Aorta (tissue), 5 donors: ENCODE measurements around the gene ARHGEF40. TPM values are rescaled to one million over a fixed set of nuclear protein-coding genes. Genes with fewer than 3 reads are reported as not detected.
A peak's percentile ranks its signal among the peaks of the same experiment; 100 is the strongest.

Source experiments
- ATAC-seq: fragments of 200-7000 bp; cut with Tn5 transposase; one replicate; pipeline ENCODE4 v1.9.1; 2022; ENCODE audit warnings: moderate library complexity; ENCODE audit not compliant: low FRiP score
- DNase-seq, 2 donors: peaks; one replicate each; pipeline ENCODE4 v3.0.0-alpha.2; 2020
- H3K27ac ChIP-seq, 2 donors: one replicate each; pipeline ENCODE4 v1.5.1; 2013; ENCODE audit warnings: low read length in 2 of 2, mild to moderate bottlenecking in 2 of 2, moderate library complexity in 2 of 2, control low read depth in 1 of 2, inconsistent platforms in 1 of 2, low read depth in 1 of 2
- H3K27me3 ChIP-seq, 2 donors: one replicate each; pipeline ENCODE4 v1.6.1; 2013; ENCODE audit warnings: control low read depth in 1 of 2, low read length in 1 of 2, mild to moderate bottlenecking in 1 of 2, moderate library complexity in 1 of 2; ENCODE audit not compliant: insufficient read depth in 2 of 2, control insufficient read depth in 1 of 2
- H3K36me3 ChIP-seq, 2 donors: one replicate each; pipeline ENCODE4 v1.6.1; 2013; ENCODE audit warnings: control low read depth in 1 of 2, low read length in 1 of 2, mild to moderate bottlenecking in 1 of 2; ENCODE audit not compliant: insufficient read depth in 2 of 2, control insufficient read depth in 1 of 2
- H3K4me1 ChIP-seq, 2 donors: one replicate each; pipeline ENCODE4 v1.6.1; 2013; ENCODE audit warnings: low read length in 2 of 2, control low read depth in 1 of 2, mild to moderate bottlenecking in 1 of 2, moderate library complexity in 1 of 2; ENCODE audit not compliant: insufficient read depth in 2 of 2, control insufficient read depth in 1 of 2
- H3K4me3 ChIP-seq, 2 donors: one replicate each; pipeline ENCODE4 v1.5.1; 2013; ENCODE audit warnings: low read length in 2 of 2, control low read depth in 1 of 2, mild to moderate bottlenecking in 1 of 2
- H3K9me3 ChIP-seq: one replicate; pipeline ENCODE4 v1.6.1; 2013; ENCODE audit warnings: mild to moderate bottlenecking, low read length; ENCODE audit not compliant: control insufficient read depth
- WGBS, 2 donors: extraction: QIAGEN DNeasy Blood & Tissue Kit; methylation state at CpG; one replicate each; pipeline ENCODE4 v1.1.7; 2013; 5-methylcytosine and 5-hydroxymethylcytosine counted together
- intact Hi-C, 2 donors: fragments of 100-400 bp; cut with DNase I; formaldehyde crosslinking; loops; one replicate each; pipeline versions ENCODE4 v1.14.2 to v1.15.0; 2022
- polyA plus RNA-seq, 2 donors: library from polyadenylated mRNA; stranded (reverse); fragments of 200-250 nt; gene quantifications; one replicate each; pipeline ENCODE4 v1.2.3, GENCODE V29; 2013
- total RNA-seq, 2 donors: library from RNA; stranded (reverse); fragmentation: NEBNext Ultra II Directional; extraction: Animal tissue kit (Norgen Biotek cat#: 25700); gene quantifications; one replicate each; pipeline ENCODE4 v1.2.1, GENCODE V29; 2021
- donor health status: healthy with polysubstance abuse.
- donor health status: Bipolar disorder and iron deficiency.
- donor health status: DM: no; HTN: no; CAD: no.
- donor health status: DM: no; HTN: no; CAD: no.
- donor health status: DM: yes; HTN: yes; CAD: no.

Gene ARHGEF40
- total and polyA plus RNA-seq, 4 donors, result 5.4 to 68.3 (median 32.4) TPM

DNA sequence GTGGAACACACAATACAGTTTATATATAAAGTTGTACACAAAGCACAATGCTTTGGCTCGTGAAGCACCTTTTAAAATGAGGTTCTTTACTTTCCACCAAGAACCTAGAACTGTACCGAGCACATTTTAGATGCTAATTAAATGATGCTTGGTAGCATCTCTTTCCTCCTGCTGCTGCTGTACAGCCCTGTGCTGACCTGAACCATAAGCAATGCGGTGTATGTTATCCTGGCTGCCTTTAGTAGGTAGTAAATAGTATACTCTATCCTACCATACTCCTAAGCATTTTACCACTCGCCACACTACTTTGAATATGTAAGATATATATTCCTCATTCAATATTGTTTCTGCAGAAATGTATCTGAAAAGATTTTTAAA, 15.3 kb upstream of the ARHGEF40 start:
- 74 to 78% methylated on average over 4 of the region's 4 CpGs for WGBS, 2 donors
- H3K27ac ChIP-seq, result no peak overlapping the region
- H3K27me3 ChIP-seq, result no peaks in the 10 kb centered on the region
- no peaks in the 10 kb centered on the region for H3K36me3 ChIP-seq
- no peak overlapping the region for H3K4me3 ChIP-seq
- no peaks in the 10 kb centered on the region for H3K9me3 ChIP-seq
- intact Hi-C loops, result no loop called here
- H3K4me1 ChIP-seq, result no peaks in the 10 kb centered on the region
- no peak for ATAC-seq
- DNase-seq, result no peak

DNA sequence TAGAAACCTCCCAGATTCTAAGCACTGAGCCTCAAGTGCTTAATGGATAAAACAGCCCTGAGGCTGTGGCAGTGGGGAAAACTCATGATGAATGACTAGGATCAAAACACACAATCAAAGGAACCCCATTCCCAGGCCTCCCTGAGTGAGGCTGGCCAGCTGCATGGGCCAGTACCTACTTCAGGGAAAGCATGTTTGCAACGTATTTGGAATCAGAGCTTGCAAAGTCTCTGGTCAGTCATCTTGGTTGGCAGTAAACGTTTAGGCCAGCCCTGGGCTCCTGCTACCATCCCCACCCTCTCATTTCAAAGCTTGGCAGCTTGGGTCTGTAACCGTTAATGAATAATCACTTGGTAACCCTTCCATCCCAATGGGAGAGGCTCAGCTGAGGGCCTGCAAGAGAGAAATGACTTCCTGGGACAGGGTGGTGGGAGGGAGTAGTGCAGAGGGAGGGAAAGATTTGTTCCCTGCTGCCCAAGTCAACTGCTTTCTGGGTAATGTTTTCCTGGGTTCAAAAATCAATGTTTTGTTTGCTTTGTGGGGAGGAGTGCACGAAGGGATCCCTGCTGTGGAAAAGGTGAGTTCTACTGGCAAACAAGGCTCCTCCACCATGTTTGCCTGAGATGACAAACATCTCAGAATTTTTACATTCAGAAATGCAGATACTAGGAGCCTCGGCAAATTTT, 14.5 kb upstream of the ARHGEF40 start:
- no peaks in the 10 kb centered on the region for H3K36me3 ChIP-seq
- 53 to 57% methylated on average over 5 of the region's 5 CpGs for WGBS, 2 donors
- DNase-seq, result no peak
- H3K27ac ChIP-seq, result no peak overlapping the region
- no peak overlapping the region for H3K4me3 ChIP-seq
- intact Hi-C loops, result no loop called here
- no peak for ATAC-seq
- H3K4me1 ChIP-seq, result no peaks in the 10 kb centered on the region
- no peaks in the 10 kb centered on the region for H3K27me3 ChIP-seq
- H3K9me3 ChIP-seq, result no peaks in the 10 kb centered on the region

DNA sequence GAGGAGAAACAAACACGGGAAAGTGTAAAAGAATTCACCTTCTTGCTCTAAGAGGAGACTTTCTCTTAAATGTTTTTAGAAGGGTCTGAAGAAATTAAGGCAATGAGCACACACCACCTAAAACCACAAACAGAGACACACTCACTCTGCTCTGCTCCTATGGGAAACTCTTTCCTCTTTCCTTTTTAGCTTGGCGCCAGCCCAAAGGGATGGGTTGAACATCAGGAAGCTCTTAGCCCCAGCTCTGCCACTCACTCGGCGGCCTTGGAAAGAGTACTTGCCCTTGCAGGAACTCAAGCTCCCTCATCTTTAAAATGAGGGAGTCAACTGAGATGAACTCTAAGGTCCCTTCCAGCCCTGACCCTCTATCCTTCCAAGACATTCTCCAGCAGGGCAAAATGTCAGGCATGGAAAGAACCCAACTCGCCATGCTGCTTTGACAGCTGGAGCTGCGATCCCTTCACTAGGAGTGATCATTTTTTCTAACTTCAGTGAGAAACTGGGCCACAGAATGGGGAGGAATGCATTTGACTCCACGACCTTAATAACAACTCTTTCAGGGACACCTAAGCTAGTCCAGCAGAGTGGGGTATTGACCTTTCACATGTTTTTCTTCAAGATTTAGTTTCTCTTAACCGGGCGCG, 13.5 kb upstream of the ARHGEF40 start:
- intact Hi-C loops, result no loop called here
- Histone ChIP-seq H3K4me1 (no peaks in the 10 kb centered on the region), H3K4me3 (no peak overlapping the region), H3K27ac (no peak overlapping the region), H3K27me3 (no peaks in the 10 kb centered on the region), H3K36me3 (no peaks in the 10 kb centered on the region), H3K9me3 (no peaks in the 10 kb centered on the region)
- DNase-seq (no peak), ATAC-seq (no peak)
- 85 to 87% methylated on average over 10 of the region's 10 CpGs for WGBS, 2 donors

DNA sequence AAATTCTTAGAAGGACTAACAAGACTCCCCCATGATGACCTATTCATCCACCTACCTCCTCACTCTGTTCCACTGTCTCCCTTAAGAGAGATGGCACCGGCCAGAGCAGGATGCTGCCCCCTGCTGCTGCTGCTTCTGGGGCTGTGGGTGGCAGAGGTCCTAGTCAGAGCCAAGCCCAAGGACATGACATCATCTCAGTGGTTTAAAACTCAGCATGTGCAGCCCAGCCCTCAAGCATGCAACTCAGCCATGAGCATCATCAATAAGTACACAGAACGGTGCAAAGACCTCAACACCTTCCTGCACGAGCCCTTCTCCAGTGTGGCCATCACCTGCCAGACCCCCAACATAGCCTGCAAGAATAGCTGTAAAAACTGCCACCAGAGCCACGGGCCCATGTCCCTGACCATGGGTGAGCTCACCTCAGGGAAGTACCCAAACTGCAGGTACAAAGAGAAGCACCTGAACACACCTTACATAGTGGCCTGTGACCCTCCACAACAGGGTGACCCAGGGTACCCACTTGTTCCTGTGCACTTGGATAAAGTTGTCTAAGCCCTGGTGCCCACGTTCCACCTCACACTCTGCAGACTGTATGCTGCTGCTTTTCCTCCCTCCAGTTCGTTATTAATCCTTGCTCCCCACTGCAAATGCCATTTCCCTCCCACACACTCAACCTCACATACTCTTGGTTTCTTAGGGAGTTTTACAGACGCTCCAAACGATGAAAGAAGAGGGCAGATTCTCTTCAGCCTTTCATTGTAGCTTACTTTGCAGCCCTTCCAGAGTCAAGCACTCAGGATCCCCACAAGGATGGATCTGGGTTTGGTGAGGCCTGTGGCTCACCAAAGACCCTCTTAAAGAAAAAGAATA, 12.1 kb upstream of the ARHGEF40 start, which contains the start of gene RNASE8:
TSS of gene RNASE8 (plus strand) at position 20 of the 873 bp plus-strand sequence. CDS start at position 91, 71 bp downstream.
- no peaks in the 10 kb centered on the region for H3K36me3 ChIP-seq
- H3K27me3 ChIP-seq, result no peaks in the 10 kb centered on the region
- ATAC-seq, result peak; percentile 40
- H3K4me3 ChIP-seq, result no peak within 1 kb of the TSS
- H3K9me3 ChIP-seq, result no peaks in the 10 kb centered on the region
- H3K4me1 ChIP-seq, result no peaks in the 10 kb centered on the region
- DNase-seq, result no peak
- WGBS, 2 donors, result 64 to 74% methylated on average over 8 of the region's 8 CpGs
- H3K27ac ChIP-seq, result no peak within 1 kb of the TSS
- intact Hi-C loops, result no loop called here

DNA sequence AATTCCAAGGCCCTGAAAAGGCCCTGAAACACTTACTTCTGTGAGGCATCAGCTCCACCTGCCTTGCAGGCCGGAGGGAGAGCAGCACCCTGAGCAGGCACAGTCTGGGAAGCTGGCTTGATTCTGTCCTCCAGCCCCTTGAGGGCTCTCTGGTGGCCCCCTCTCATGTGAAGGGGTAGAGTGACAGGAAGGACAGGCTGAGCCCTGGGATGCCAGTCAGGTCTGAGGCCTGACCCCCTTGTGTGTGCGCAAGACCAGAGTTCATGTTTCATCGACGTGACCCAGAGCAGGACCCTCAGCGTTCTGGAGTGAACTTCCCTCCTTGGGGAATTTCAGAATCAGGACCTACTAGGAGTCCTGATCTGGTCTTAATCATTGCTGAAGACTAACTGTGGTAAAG, 11.2 kb upstream of the ARHGEF40 start:
- intact Hi-C loops, result no loop called here
- no peak overlapping the region for H3K27ac ChIP-seq
- 82% methylated on average over 5 of the region's 5 CpGs for WGBS, 2 donors

DNA sequence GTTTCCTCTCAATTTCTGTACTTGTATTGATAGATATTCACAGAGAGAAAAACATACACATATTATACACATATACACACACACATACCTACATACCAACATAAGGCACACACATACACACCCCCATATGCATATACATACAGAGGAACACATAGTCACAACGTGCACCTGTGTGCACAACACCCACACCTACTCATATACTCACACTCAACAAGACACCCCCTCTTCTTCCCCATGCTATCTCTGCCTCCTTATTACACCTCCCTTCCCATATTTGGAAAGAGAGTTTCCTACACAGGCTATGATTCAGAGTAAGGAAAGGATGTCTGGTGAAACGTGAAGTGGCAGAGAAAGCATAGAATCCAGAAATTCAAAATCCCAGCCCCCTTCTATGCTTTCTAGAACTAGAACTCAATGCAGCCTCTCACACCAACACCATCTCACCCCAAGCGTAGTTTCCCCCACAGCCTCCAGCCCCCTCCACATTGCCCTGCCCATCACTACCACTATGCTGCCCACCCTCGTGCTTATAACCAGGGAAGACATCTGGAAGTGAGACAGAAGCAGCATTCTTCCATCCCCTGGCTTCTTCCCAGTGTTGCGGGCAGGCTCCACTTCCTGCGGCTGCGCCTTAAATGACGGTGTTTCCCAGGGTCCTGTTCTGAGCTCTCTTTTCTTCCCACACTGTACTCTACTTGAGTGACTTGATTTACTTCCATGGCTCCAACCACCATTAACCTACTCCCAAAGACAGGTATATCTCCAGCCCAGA, 10.1 kb upstream of the ARHGEF40 start:
- no peak for DNase-seq
- H3K27me3 ChIP-seq, result no peaks in the 10 kb centered on the region
- H3K4me1 ChIP-seq, result no peaks in the 10 kb centered on the region
- no peaks in the 10 kb centered on the region for H3K9me3 ChIP-seq
- no peak overlapping the region for H3K27ac ChIP-seq
- 56 to 69% methylated on average over 8 of the region's 8 CpGs for WGBS, 2 donors
- intact Hi-C loops, result no loop called here
- no peak overlapping the region for H3K4me3 ChIP-seq
- no peaks in the 10 kb centered on the region for H3K36me3 ChIP-seq
- no peak for ATAC-seq

More for the DNA sequence above, 11.2 kb upstream of the ARHGEF40 start:
- no peak for DNase-seq
- no peaks in the 10 kb centered on the region for H3K4me1 ChIP-seq
- no peak for ATAC-seq
- H3K9me3 ChIP-seq, result no peaks in the 10 kb centered on the region
- H3K4me3 ChIP-seq, result no peak overlapping the region
- no peaks in the 10 kb centered on the region for H3K27me3 ChIP-seq
- H3K36me3 ChIP-seq, result no peaks in the 10 kb centered on the region

DNA sequence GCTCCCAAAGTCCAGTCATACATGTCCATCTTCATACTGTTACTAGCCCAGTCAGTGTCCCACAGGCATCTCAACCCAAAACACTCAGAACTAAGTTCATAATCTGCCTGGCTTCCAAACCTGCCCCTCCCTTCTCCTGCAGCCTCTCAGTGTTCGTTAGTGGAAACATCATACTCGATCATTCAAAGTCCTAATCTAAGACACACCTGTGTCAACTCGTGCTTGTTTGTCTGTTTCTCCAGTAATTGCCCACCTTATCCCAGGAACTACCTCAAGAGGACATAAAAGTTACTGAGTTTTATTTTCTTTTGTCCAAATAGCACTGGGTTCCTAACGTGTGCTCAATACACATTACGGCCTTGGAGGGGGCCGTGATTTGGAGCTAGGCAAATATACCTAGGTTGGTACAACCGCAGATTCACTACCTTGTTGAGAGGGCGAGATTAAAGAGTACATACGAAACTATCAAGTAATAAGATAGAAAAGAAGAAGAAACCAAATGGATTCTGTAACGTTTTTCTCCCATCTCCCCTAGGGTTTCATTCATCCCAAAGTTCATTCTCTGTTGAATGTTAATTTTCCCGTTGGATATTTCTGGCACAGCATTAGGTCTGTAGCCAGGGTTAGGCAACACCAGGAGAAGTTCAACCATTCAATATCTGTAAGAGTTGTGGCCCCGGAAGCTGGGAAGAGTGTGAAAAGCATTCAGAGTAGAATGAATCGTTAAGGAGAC, 9.3 kb upstream of the ARHGEF40 start:
- DNase-seq (no peak), ATAC-seq (no peak)
- Histone ChIP-seq H3K27ac (no peak overlapping the region), H3K9me3 (no peaks in the 10 kb centered on the region), H3K4me3 (no peak overlapping the region), H3K27me3 (no peaks in the 10 kb centered on the region), H3K4me1 (no peaks in the 10 kb centered on the region), H3K36me3 (no peaks in the 10 kb centered on the region)
- intact Hi-C loops, result no loop called here
- 72 to 74% methylated on average over 13 of the region's 13 CpGs for WGBS, 2 donors

DNA sequence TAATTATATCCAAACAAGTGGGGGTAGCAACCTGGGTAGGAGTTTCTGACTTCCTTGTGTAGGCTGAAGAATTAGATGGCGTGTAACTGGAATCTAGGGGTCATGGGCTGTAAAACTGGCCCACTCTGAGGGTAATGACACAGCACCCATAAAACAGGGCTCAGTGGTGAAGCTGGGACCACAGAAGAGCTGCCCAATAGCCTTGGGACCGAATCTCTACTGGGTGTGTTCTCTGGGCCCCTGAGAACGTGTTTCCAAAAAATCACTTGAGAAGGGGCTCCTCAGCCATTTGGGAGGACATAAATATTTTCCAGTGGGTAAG, 8.8 kb upstream of the ARHGEF40 start:
- Histone ChIP-seq H3K27ac (no peak overlapping the region), H3K36me3 (no peaks in the 10 kb centered on the region), H3K4me3 (no peak overlapping the region), H3K9me3 (no peaks in the 10 kb centered on the region), H3K27me3 (no peaks in the 10 kb centered on the region), H3K4me1 (no peaks in the 10 kb centered on the region)
- intact Hi-C loops, result no loop called here
- no peak for DNase-seq
- no peak for ATAC-seq
- WGBS, 2 donors, result 86 to 88% methylated on average over 3 of the region's 3 CpGs
